HCT116 (cell line): ENCODE measurements around the gene SLC34A1. TPM values are rescaled to one million over a fixed set of nuclear protein-coding genes. Genes with fewer than 3 reads are reported as not detected.

Experiments
- ATAC-seq: fragments of 200-7000 bp; cut with Tn5 transposase; 2 replicates; pipeline ENCODE4 v1.9.1; 2020; ENCODE audit warnings: mild to moderate bottlenecking, moderate library complexity
- BruUV-seq: library from RNA; stranded (reverse); fragments of 400-500 nt; replicated peaks from 2 replicates; lab custom pipeline; 2021; lab: Mats Ljungman, UMichigan
- CTCF ChIA-PET: fragments of 300-600 bp; sonication (Branson Sonifier 250); formaldehyde crosslinking; loops from one replicate; lab custom pipeline; 2021; ENCODE audit warnings: antibody characterized with exemption; lab: Charles Lee
- POLR2A ChIA-PET: fragments of 300-600, 350-600 bp; sonication (Branson Sonifier 250); formaldehyde crosslinking; loops from one replicate; lab custom pipeline; 2021; ENCODE audit warnings: antibody characterized with exemption; lab: Charles Lee
- RAD21 ChIA-PET, 2 experiments: fragments of 300-600 bp; sonication (Branson Sonifier 250); formaldehyde crosslinking; loops; one replicate each; lab custom pipeline; 2023; ENCODE audit warnings: low total read pairs in 2 of 2; ENCODE audit not compliant: uncharacterized antibody in 2 of 2, unreplicated experiment in 2 of 2, low non-redundant PET in 1 of 2; lab: Charles Lee
- DNase-seq: peaks from one replicate; pipeline ENCODE4 v3.0.0-alpha.2; 2010; ENCODE audit warnings: low read depth, low spot score
- H2AFZ ChIP-seq: fragments of 200-600 bp; shearing (Covaris generic), sonication (generic); 2 replicates; pipeline ENCODE4 v1.6.1; 2017; ENCODE audit warnings: low read depth, mixed run types, mixed read lengths, antibody characterized with exemption, low read length; ENCODE audit not compliant: poor library complexity, severe bottlenecking
- H3K27ac ChIP-seq: 2 replicates; pipeline ENCODE4 v1.5.1; 2012; ENCODE audit warnings: low read depth, low read length
- H3K27me3 ChIP-seq: fragments of 200-600 bp; sonication (generic); 2 replicates; pipeline ENCODE4 v1.6.1; 2016; ENCODE audit warnings: mixed run types, low read length, mixed read lengths; ENCODE audit not compliant: insufficient read depth
- H3K36me3 ChIP-seq, 2 experiments: fragments of 200-500 bp in 1 of 2; fragments of 200-600 bp in 1 of 2; sonication (Bioruptor generic) in 1 of 2; sonication (generic) in 1 of 2; 2 replicates each; pipeline versions ENCODE4 v1.5.1 to v1.6.1; 2014 to 2016; ENCODE audit warnings: low read length in 2 of 2, inconsistent platforms in 1 of 2, mixed read lengths in 1 of 2, mixed run types in 1 of 2; ENCODE audit not compliant: insufficient read depth in 2 of 2, control insufficient read depth in 1 of 2
- H3K4me1 ChIP-seq, 2 experiments: fragments of 200-600 bp in 1 of 2; sonication (generic) in 1 of 2; 2 replicates each; pipeline versions ENCODE4 v1.5.1 to v1.6.1; 2012 to 2017; ENCODE audit warnings: low read length in 2 of 2, inconsistent platforms in 1 of 2, mild to moderate bottlenecking in 1 of 2, mixed read lengths in 1 of 2, mixed run types in 1 of 2, moderate library complexity in 1 of 2; ENCODE audit not compliant: insufficient read depth in 2 of 2, control insufficient read depth in 1 of 2
- H3K4me2 ChIP-seq: fragments of 200-600 bp; sonication (generic); 2 replicates; pipeline ENCODE4 v1.6.1; 2017; ENCODE audit warnings: mixed run types, low read length, mixed read lengths
- H3K4me3 ChIP-seq, 2 experiments: fragments of 200-600 bp in 1 of 2; sonication (generic) in 1 of 2; replicated peaks in 1 of 2; 2 replicates each; pipeline ENCODE4 v1.5.1; 2011 to 2016; ENCODE audit warnings: low read length in 2 of 2, control low read depth in 1 of 2, low read depth in 1 of 2, mild to moderate bottlenecking in 1 of 2, mixed read lengths in 1 of 2, mixed run types in 1 of 2
- H3K79me2 ChIP-seq: fragments of 200-600 bp; sonication (generic); 2 replicates; pipeline ENCODE4 v1.6.1; 2017; ENCODE audit warnings: mild to moderate bottlenecking, mixed run types, low read length, moderate library complexity, mixed read lengths; ENCODE audit not compliant: insufficient read depth
- H3K9ac ChIP-seq: fragments of 200-600 bp; sonication (generic); 2 replicates; pipeline ENCODE4 v1.6.1; 2016; ENCODE audit warnings: low read length, mixed read lengths
- H3K9me2 ChIP-seq: fragments of 200-600 bp; sonication (generic), shearing (Covaris generic); 2 replicates; pipeline ENCODE4 v1.6.1; 2017; ENCODE audit warnings: mixed run types, mild to moderate bottlenecking, moderate library complexity; ENCODE audit not compliant: insufficient read depth
- H3K9me3 ChIP-seq, 2 experiments: fragments of 200-500 bp in 1 of 2; fragments of 200-600 bp in 1 of 2; sonication (Bioruptor generic) in 1 of 2; sonication (generic) in 1 of 2; 2 replicates each; pipeline ENCODE4 v1.6.1; 2014 to 2017; ENCODE audit warnings: low read length in 2 of 2, mixed read lengths in 2 of 2, inconsistent platforms in 1 of 2, low read depth in 1 of 2, mild to moderate bottlenecking in 1 of 2, mixed run types in 1 of 2, moderate library complexity in 1 of 2; ENCODE audit not compliant: control insufficient read depth in 1 of 2, insufficient read depth in 1 of 2
- H4K20me1 ChIP-seq: fragments of 200-600 bp; sonication (generic), shearing (Covaris generic); 2 replicates; pipeline ENCODE4 v1.6.1; 2017; ENCODE audit warnings: mixed run types, mild to moderate bottlenecking, moderate library complexity; ENCODE audit not compliant: insufficient read depth
- ATF3 ChIP-seq: IDR thresholded peaks from 2 replicates; pipeline ENCODE4 v1.6.1; 2012
- CBX3 ChIP-seq: IDR thresholded peaks from 2 replicates; pipeline ENCODE4 v1.6.1; 2012; ENCODE audit warnings: low read depth
- CEBPB ChIP-seq: IDR thresholded peaks from 2 replicates; pipeline ENCODE4 v1.6.1; 2012; ENCODE audit warnings: low read depth
- EGR1 ChIP-seq: IDR thresholded peaks from 2 replicates; pipeline ENCODE4 v1.6.1; 2012; ENCODE audit warnings: low read depth
- ELF1 ChIP-seq: IDR thresholded peaks from 2 replicates; pipeline ENCODE4 v1.6.1; 2012; ENCODE audit warnings: low read depth, borderline replicate concordance
- EZH2 ChIP-seq: fragments of 200-600 bp; sonication (generic); IDR thresholded peaks from 2 replicates; pipeline ENCODE4 v1.6.1; 2017; ENCODE audit warnings: antibody characterized with exemption, mixed run types
- EZH2phosphoT487 ChIP-seq: fragments of 200-600 bp; IDR thresholded peaks from 2 replicates; pipeline ENCODE4 v1.6.1; 2018; ENCODE audit warnings: antibody characterized with exemption, borderline replicate concordance
- FOSL1 ChIP-seq: IDR thresholded peaks from 2 replicates; pipeline ENCODE4 v1.6.1; 2012; ENCODE audit warnings: low read depth
- JUND ChIP-seq: IDR thresholded peaks from 2 replicates; pipeline ENCODE4 v1.6.1; 2012
- MAX ChIP-seq: IDR thresholded peaks from 2 replicates; pipeline ENCODE4 v1.6.1; 2012
- POLR2A ChIP-seq: IDR thresholded peaks from 2 replicates; pipeline ENCODE4 v1.7.0; 2011; ENCODE audit warnings: borderline replicate concordance; ENCODE audit not compliant: insufficient read depth, insufficient read length; ENCODE audit errors: extremely low read depth
- POLR2AphosphoS5 ChIP-seq: IDR thresholded peaks from 2 replicates; pipeline ENCODE4 v1.6.1; 2011; ENCODE audit warnings: mild to moderate bottlenecking, low read depth, low read length, moderate library complexity
- REST ChIP-seq: IDR thresholded peaks from 2 replicates; pipeline ENCODE4 v1.6.1; 2012; ENCODE audit warnings: low read depth
- SP1 ChIP-seq: IDR thresholded peaks from 2 replicates; pipeline ENCODE4 v1.6.1; 2012; ENCODE audit warnings: low read depth
- TCF7L2 ChIP-seq: IDR thresholded peaks from 2 replicates; pipeline ENCODE4 v1.7.0; 2011; ENCODE audit warnings: borderline replicate concordance, inconsistent platforms; ENCODE audit not compliant: insufficient read depth, insufficient read length; ENCODE audit errors: extremely low read depth
- YY1 ChIP-seq: IDR thresholded peaks from 2 replicates; pipeline ENCODE4 v1.6.1; 2011; ENCODE audit warnings: low read length, low read depth, moderate library complexity, mild to moderate bottlenecking; ENCODE audit not compliant: insufficient replicate concordance; ENCODE audit errors: extremely low read depth
- ZBTB33 ChIP-seq: IDR thresholded peaks from 2 replicates; pipeline ENCODE4 v1.6.1; 2011; ENCODE audit warnings: mild to moderate bottlenecking, low read length, moderate library complexity; ENCODE audit not compliant: insufficient replicate concordance; ENCODE audit errors: extremely low read depth
- ZFX ChIP-seq: fragments of 450-650 bp; IDR thresholded peaks from 2 replicates; pipeline ENCODE4 v1.6.1; 2017
- ZNF274 ChIP-seq: fragments of 200-500 bp; sonication (Bioruptor generic); IDR thresholded peaks from 2 replicates; pipeline ENCODE4 v1.6.1; 2014; ENCODE audit warnings: mild to moderate bottlenecking, low read depth, low read length, inconsistent platforms
- intact Hi-C: fragments of 100-400 bp; cut with micrococcal nuclease; formaldehyde crosslinking; loops from 2 replicates; pipeline ENCODE4 v1.10.0; 2022
- total RNA-seq: library from RNA; stranded (reverse); gene quantifications from one replicate; pipeline ENCODE4 v1.2.1, GENCODE V29; 2021; ENCODE audit not compliant: unreplicated experiment

The SLC34A1 gene
- total RNA-seq, 1 experiment from 2014 or later: not detected

GRCh38 chr5:177364159-177364962 is 19.9 kb upstream of the SLC34A1 start:
- H3K4me2 ChIP-seq: no peak overlapping the region
- RAD21 ChIA-PET: no interaction called here
- no peaks in the 10 kb centered on the region for H3K9me2 ChIP-seq
- no TSS peak for BruUV-seq
- H4K20me1 ChIP-seq: no peaks in the 10 kb centered on the region
- H3K79me2 ChIP-seq: no peaks in the 10 kb centered on the region
- H3K27ac ChIP-seq: no peak overlapping the region
- ATAC-seq (no peak), DNase-seq (no peak)
- POLR2A ChIA-PET: no interaction called here
- H2AFZ ChIP-seq: no peak overlapping the region
- no peaks in the 10 kb centered on the region for H3K36me3 ChIP-seq
- H3K9ac ChIP-seq: no peak overlapping the region
- TF ChIP-seq POLR2AphosphoS5: no peak
- no peak for TF ChIP-seq ZBTB33
- TF ChIP-seq MAX: no peak
- no peak for TF ChIP-seq YY1
- no peak for TF ChIP-seq REST
- TF ChIP-seq CBX3: no peak
- TF ChIP-seq POLR2A: no peak
- TF ChIP-seq ELF1: no peak
- no peak for TF ChIP-seq ZFX
- TF ChIP-seq SP1: no peak
- TF ChIP-seq EZH2: no peak
- no peak for TF ChIP-seq JUND
- no peak for TF ChIP-seq ATF3
- no peak for TF ChIP-seq FOSL1
- TF ChIP-seq EGR1: no peak
- no peak for TF ChIP-seq EZH2phosphoT487
- no peak for TF ChIP-seq TCF7L2
- TF ChIP-seq ZNF274: no peak
- TF ChIP-seq CEBPB: no peak
- TF ChIP-seq, all 23 proteins: peak for 0
- CTCF ChIA-PET: interaction anchor here (1.0 to 1.8 kb wide), 3 partner anchors 26 to 255 kb away, joined by 3 to 5 read pairs (median 3); no protein-coding TSS in a partner anchor
- H3K9me3 ChIP-seq: no peaks in the 10 kb centered on the region
- intact Hi-C loops: no loop called here
- H3K4me1 ChIP-seq: peaks cover 19 to 41% of the 10 kb centered on the region in 2 experiments; a peak in 3 of 4 replicates
- H3K4me3 ChIP-seq: no peak overlapping the region
- H3K27me3 ChIP-seq: no peaks in the 10 kb centered on the region
